Bronchial epithelial cell (primary cell): ENCODE results near the gene CREBL2. TPM values are rescaled to one million over a fixed set of nuclear protein-coding genes. Genes with fewer than 3 reads are reported as not detected.
"Not testable (repeated sequence)": the region's sequence is repeated elsewhere in the genome, so short reads cannot be mapped to it uniquely, and the experiment has no call there.

Experiments used
- DNase-seq: peaks from one replicate; pipeline ENCODE4 v3.0.0-alpha.2; 2010; ENCODE audit warnings: low read depth
- FAIRE-seq: peaks from 2 replicates; lab custom pipeline; 2011; peaks lifted over from hg19 to GRCh38; lab: Jason Lieb, UNC
- H3K27me3 ChIP-seq: 2 replicates; pipeline ENCODE4 v1.5.1; 2011; ENCODE audit warnings: low read length; ENCODE audit not compliant: control insufficient read depth, insufficient read depth
- H3K36me3 ChIP-seq: 2 replicates; pipeline ENCODE4 v1.5.1; 2011; ENCODE audit warnings: low read length; ENCODE audit not compliant: control insufficient read depth, insufficient read depth
- H3K4me3 ChIP-seq: 2 replicates; pipeline ENCODE4 v1.5.1; 2011; ENCODE audit warnings: mild to moderate bottlenecking, low read depth, low read length, control low read depth
- CTCF ChIP-seq: IDR thresholded peaks from 2 replicates; pipeline ENCODE4 v1.5.1; 2011; ENCODE audit warnings: mild to moderate bottlenecking, moderate library complexity, low read length, control low read depth, inconsistent platforms; ENCODE audit not compliant: insufficient read depth, severe bottlenecking
- total RNA-seq: library from RNA; depleted of rRNA; stranded (reverse); fragments of >200 nt; gene quantifications from 2 replicates; pipeline ENCODE4 v1.2.1, GENCODE V29; 2014

The CREBL2 gene
- total RNA-seq, 1 donor from 2014 or later, result 17.9 TPM

- TF ChIP-seq CTCF, result no peak
- Histone ChIP-seq H3K36me3 (peaks cover 3% of the 10 kb centered on the region), H3K4me3 (no peak overlapping the region), H3K27me3 (no peaks in the 10 kb centered on the region)
- no peak for FAIRE-seq
- no peak for DNase-seq
Observed at GRCh38 chr12:12641650-12642049, 30.0 kb downstream of the CREBL2 start.

- FAIRE-seq (no peak), DNase-seq (no peak)
- no peak for TF ChIP-seq CTCF
- H3K36me3 ChIP-seq, result peaks cover 2% of the 10 kb centered on the region
- no peaks in the 10 kb centered on the region for H3K27me3 ChIP-seq
- H3K4me3 ChIP-seq, result no peak overlapping the region
Observed at GRCh38 chr12:12642916-12643315, 31.2 kb downstream of the CREBL2 start.

DNA sequence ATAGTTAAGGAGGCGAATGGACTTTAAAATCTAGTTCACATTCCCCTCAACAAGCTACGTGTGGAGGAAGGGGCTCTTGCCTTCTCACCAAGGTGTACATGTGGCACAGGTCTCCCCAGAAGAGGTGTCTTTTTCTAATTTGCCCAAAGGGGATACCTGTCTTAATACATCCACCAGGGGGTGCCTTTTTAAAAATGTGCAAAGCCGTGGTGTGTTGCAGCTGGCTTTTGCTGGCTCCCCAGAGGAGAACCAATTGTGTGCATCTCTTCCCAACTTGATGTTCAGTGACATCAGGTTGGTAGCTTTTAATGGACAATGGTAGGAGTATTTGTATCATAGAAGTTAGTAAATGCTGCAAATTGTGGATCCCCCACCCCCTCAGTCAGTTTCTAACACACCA, 33.8 kb downstream of the CREBL2 start:
- H3K27me3 ChIP-seq, result no peaks in the 10 kb centered on the region
- DNase-seq, result peak; percentile 22
- TF ChIP-seq CTCF, result peak; percentile 35
- FAIRE-seq, result no peak
- H3K4me3 ChIP-seq, result no peak overlapping the region
- H3K36me3 ChIP-seq, result peaks cover 2% of the 10 kb centered on the region

DNA sequence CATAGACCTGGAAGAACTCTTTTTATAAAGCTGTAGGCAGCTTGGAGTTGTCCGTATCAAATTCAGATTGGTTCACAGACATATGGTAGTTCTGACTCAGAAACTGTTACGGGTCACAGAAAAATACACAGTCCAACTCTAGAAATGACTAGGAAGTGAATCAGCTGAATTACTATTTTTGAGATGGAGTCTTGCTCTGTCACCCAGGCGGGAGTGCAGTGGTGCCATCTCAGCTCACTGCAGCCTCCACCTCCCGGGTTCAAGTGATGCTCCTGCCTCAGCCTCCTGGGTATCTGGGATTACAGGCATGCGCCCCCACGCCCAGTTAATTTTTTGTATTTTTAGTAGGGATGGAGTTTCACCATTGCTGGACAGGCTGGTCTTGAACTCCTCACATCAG, 34.3 kb downstream of the CREBL2 start:
- not testable (repeated sequence) for H3K4me3 ChIP-seq, H3K36me3 ChIP-seq, H3K27me3 ChIP-seq, FAIRE-seq
- peak; percentile 75 for DNase-seq

- H3K36me3 ChIP-seq, result peaks cover 2% of the 10 kb centered on the region
- no peak for FAIRE-seq
- no peak for TF ChIP-seq CTCF
Observed at GRCh38 chr12:12646483-12647072, 34.9 kb downstream of the CREBL2 start.

DNA sequence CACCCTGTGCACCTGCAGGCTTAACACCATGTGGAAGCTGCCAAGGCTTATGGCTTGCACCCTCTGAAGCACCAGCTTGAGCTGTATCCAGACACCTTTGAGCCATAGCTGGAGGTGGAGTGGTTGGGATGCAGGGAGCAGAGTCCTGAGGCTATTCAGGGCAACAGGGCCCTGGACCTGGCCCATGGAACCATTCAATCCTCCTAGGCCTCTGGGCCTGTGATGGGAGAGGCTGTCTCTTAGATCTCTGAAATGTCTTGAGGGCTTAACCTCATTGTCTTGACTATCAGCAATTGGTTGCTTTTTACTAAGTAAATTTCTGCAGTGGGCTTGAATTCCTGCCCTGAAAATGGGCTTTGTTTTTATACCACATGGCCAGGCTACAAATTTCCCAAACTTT, 36.6 kb downstream of the CREBL2 start:
- TF ChIP-seq CTCF, result no peak
- Histone ChIP-seq H3K36me3 (no peaks in the 10 kb centered on the region), H3K4me3 (no peak overlapping the region), H3K27me3 (no peaks in the 10 kb centered on the region)
- DNase-seq (no peak), FAIRE-seq (no peak)

More at GRCh38 chr12:12646483-12647072, 34.9 kb downstream of the CREBL2 start:
- H3K4me3 ChIP-seq, result no peak overlapping the region
- no peak for DNase-seq
- no peaks in the 10 kb centered on the region for H3K27me3 ChIP-seq
